A673 (cell line): ENCODE results near the gene B9D1. TPM values are rescaled to one million over a fixed set of nuclear protein-coding genes. Genes with fewer than 3 reads are reported as not detected.

Experiments used
- BruUV-seq: library from RNA; stranded (reverse); fragments of 400-500 nt; replicated peaks from 2 replicates; lab custom pipeline; 2021; lab: Mats Ljungman, UMichigan
- CTCF ChIA-PET: fragments of 300-600 bp; sonication (Branson Sonifier 250); formaldehyde crosslinking; loops from one replicate; lab custom pipeline; 2022; ENCODE audit warnings: antibody characterized with exemption; lab: Charles Lee
- POLR2A ChIA-PET: fragments of 300-600 bp; sonication (Branson Sonifier 250); formaldehyde crosslinking; loops from one replicate; lab custom pipeline; 2022; ENCODE audit warnings: antibody characterized with exemption; ENCODE audit not compliant: low non-redundant PET; lab: Charles Lee
- DNase-seq: peaks from one replicate; pipeline ENCODE4 v3.0.0-alpha.2; 2015; ENCODE audit warnings: low spot score
- H3K27ac ChIP-seq: fragments of 200-600 bp; sonication (generic); 2 replicates; pipeline ENCODE4 v1.5.1; 2016; ENCODE audit warnings: mixed run types, low read depth, mild to moderate bottlenecking, mixed read lengths, antibody characterized with exemption, low read length; ENCODE audit not compliant: poor library complexity, severe bottlenecking
- H3K27me3 ChIP-seq: fragments of 200-600 bp; sonication (generic); replicated peaks from 2 replicates; pipeline ENCODE4 v1.6.1; 2017; ENCODE audit warnings: mixed run types, low read depth, mild to moderate bottlenecking, mixed read lengths, antibody characterized with exemption, low read length; ENCODE audit not compliant: insufficient read depth, poor library complexity
- H3K36me3 ChIP-seq: fragments of 200-600 bp; sonication (generic); 2 replicates; pipeline ENCODE4 v1.6.1; 2016; ENCODE audit warnings: mixed run types, mild to moderate bottlenecking, mixed read lengths, antibody characterized with exemption, low read length; ENCODE audit not compliant: insufficient read depth, poor library complexity, severe bottlenecking
- H3K4me1 ChIP-seq: fragments of 200-600 bp; sonication (generic); 2 replicates; pipeline ENCODE4 v1.6.1; 2017; ENCODE audit warnings: mixed run types, mild to moderate bottlenecking, mixed read lengths, antibody characterized with exemption, low read length; ENCODE audit not compliant: insufficient read depth, poor library complexity, severe bottlenecking
- H3K4me3 ChIP-seq: fragments of 200-600 bp; sonication (generic); 2 replicates; pipeline ENCODE4 v1.5.1; 2016; ENCODE audit warnings: low read depth, mixed run types, mild to moderate bottlenecking, mixed read lengths, low read length; ENCODE audit not compliant: poor library complexity, severe bottlenecking
- H3K9me3 ChIP-seq: fragments of 200-600 bp; sonication (generic); 2 replicates; pipeline ENCODE4 v1.6.1; 2016; ENCODE audit warnings: mixed run types, low read depth, mild to moderate bottlenecking, mixed read lengths, antibody characterized with exemption, low read length; ENCODE audit not compliant: poor library complexity, severe bottlenecking
- CTCF ChIP-seq: fragments of 300-800, 200-600 bp; sonication (generic); conservative IDR thresholded peaks from 2 replicates; pipeline ENCODE4 v1.5.1; 2017; ENCODE audit warnings: low read depth, mild to moderate bottlenecking, antibody characterized with exemption, low read length, moderate library complexity, mixed read lengths
- EZH2 ChIP-seq: fragments of 200-600 bp; sonication (generic); IDR thresholded peaks from 2 replicates; pipeline ENCODE4 v1.6.1; 2017; ENCODE audit warnings: borderline replicate concordance, low read depth, mild to moderate bottlenecking, mixed read lengths, antibody characterized with exemption, low read length; ENCODE audit not compliant: poor library complexity, severe bottlenecking
- intact Hi-C: fragments of 100-400 bp; cut with micrococcal nuclease; formaldehyde crosslinking; loops from one replicate; pipeline ENCODE4 v1.10.0; 2022; ENCODE audit not compliant: unreplicated experiment
- total RNA-seq: library from RNA; stranded (reverse); gene quantifications from 2 replicates; pipeline ENCODE4 v1.2.3, GENCODE V29; 2021

The B9D1 gene
- total RNA-seq, 1 experiment from 2014 or later, result 37.0 TPM

GRCh38 chr17:19320876-19321275 lies 41.6 kb downstream of the B9D1 start:
- Histone ChIP-seq H3K27me3 (no peaks in the 10 kb centered on the region), H3K27ac (no peak overlapping the region), H3K4me3 (no peak overlapping the region), H3K9me3 (peaks cover 8% of the 10 kb centered on the region), H3K36me3 (peaks cover 8% of the 10 kb centered on the region), H3K4me1 (peaks cover 15% of the 10 kb centered on the region)
- CTCF ChIA-PET, result no interaction called here
- DNase-seq, result no peak
- TF ChIP-seq CTCF (no peak), EZH2 (no peak)
- intact Hi-C loops, result no loop called here
- POLR2A ChIA-PET, result no interaction called here
- no TSS peak for BruUV-seq

GRCh38 chr17:19319771-19320505 lies 42.6 kb downstream of the B9D1 start:
- intact Hi-C loops, result no loop called here
- TF ChIP-seq CTCF (no peak), EZH2 (no peak)
- peaks cover 6% of the 10 kb centered on the region for H3K36me3 ChIP-seq
- peaks cover 15% of the 10 kb centered on the region for H3K4me1 ChIP-seq
- H3K9me3 ChIP-seq, result peaks cover 1% of the 10 kb centered on the region
- no peak overlapping the region for H3K27ac ChIP-seq
- ChIA-PET CTCF (no interaction called here), POLR2A (no interaction called here)
- DNase-seq, result no peak
- no peak overlapping the region for H3K4me3 ChIP-seq
- BruUV-seq, result no TSS peak
- H3K27me3 ChIP-seq, result no peaks in the 10 kb centered on the region

GRCh38 chr17:19318611-19319010 lies 43.9 kb downstream of the B9D1 start:
- no TSS peak for BruUV-seq
- Histone ChIP-seq H3K27me3 (no peaks in the 10 kb centered on the region), H3K27ac (no peak overlapping the region), H3K36me3 (no peaks in the 10 kb centered on the region), H3K9me3 (no peaks in the 10 kb centered on the region), H3K4me1 (peaks cover 15% of the 10 kb centered on the region), H3K4me3 (no peak overlapping the region)
- ChIA-PET CTCF (no interaction called here), POLR2A (no interaction called here)
- TF ChIP-seq CTCF, result no peak
- intact Hi-C loops, result no loop called here
- DNase-seq, result no peak
